HepG2 (cell line): ENCODE data around the gene SCGB1D1. TPM values are rescaled to one million over a fixed set of nuclear protein-coding genes. Genes with fewer than 3 reads are reported as not detected.
A peak's percentile ranks its signal among the peaks of the same experiment; 100 is the strongest.
"Not testable (repeated sequence)": the region's sequence is repeated elsewhere in the genome, so short reads cannot be mapped to it uniquely, and the experiment has no call there.

Experiments
- ATAC-seq: fragments of 200-7000 bp; cut with Tn5 transposase; 3 replicates; pipeline ENCODE4 v1.9.1; 2020; ENCODE audit warnings: mild to moderate bottlenecking, moderate library complexity
- BruUV-seq: library from RNA; stranded (reverse); fragments of 400-500 nt; replicated peaks from 2 replicates; lab custom pipeline; 2021; lab: Mats Ljungman, UMichigan
- CTCF ChIA-PET: fragments of 300-600 bp; formaldehyde crosslinking; extraction: SDS; loops from one replicate; lab custom pipeline; 2021; ENCODE audit warnings: low total read pairs, inconsistent platforms, low intra/inter-chr PET ratio; lab: Yijun Ruan, JAX
- POLR2A ChIA-PET: fragments of 350-600 bp; sonication (Branson Sonifier 250); formaldehyde crosslinking; loops from one replicate; lab custom pipeline; 2020; ENCODE audit warnings: antibody characterized with exemption, inconsistent platforms; lab: Yijun Ruan, JAX
- DNase-seq: peaks from one replicate; pipeline ENCODE4 v3.0.0-alpha.2; 2015; ENCODE audit warnings: low spot score
- FAIRE-seq: peaks from 3 replicates; lab custom pipeline; 2011; peaks lifted over from hg19 to GRCh38; lab: Jason Lieb, UNC
- H2AFZ ChIP-seq: one replicate; pipeline ENCODE4 v1.6.1; 2011; ENCODE audit warnings: low read length, inconsistent platforms
- H3K27ac ChIP-seq: fragments of 300-600 bp; 3 replicates; pipeline ENCODE4 v1.8.0; 2011; ENCODE audit warnings: mixed run types, mild to moderate bottlenecking, mixed read lengths, low read length, inconsistent platforms; ENCODE audit not compliant: insufficient read depth; ENCODE audit errors: extremely low read length
- H3K27me3 ChIP-seq, 2 experiments: fragments of 200-600 bp in 1 of 2; 2 replicates in 1 of 2; 3 replicates in 1 of 2; pipeline versions ENCODE4 v1.6.0 to v1.8.0; 2011; ENCODE audit warnings: low read length in 2 of 2, mild to moderate bottlenecking in 2 of 2, moderate library complexity in 2 of 2, inconsistent platforms in 1 of 2; ENCODE audit not compliant: insufficient read depth in 2 of 2, control insufficient read depth in 1 of 2
- H3K36me3 ChIP-seq, 2 experiments: fragments of 200-600 bp in 1 of 2; replicated peaks in 1 of 2; 2 replicates in 1 of 2; 3 replicates in 1 of 2; pipeline versions ENCODE4 v1.5.1 to v1.8.0; 2011; ENCODE audit warnings: low read length in 2 of 2, inconsistent platforms in 1 of 2; ENCODE audit not compliant: insufficient read depth in 2 of 2, control insufficient read depth in 1 of 2
- H3K4me1 ChIP-seq: 2 replicates; pipeline ENCODE4 v1.5.1; 2012; ENCODE audit warnings: low read length, inconsistent platforms; ENCODE audit not compliant: insufficient read depth
- H3K4me2 ChIP-seq: 2 replicates; pipeline ENCODE4 v1.6.0; 2011; ENCODE audit warnings: low read depth, low read length, inconsistent platforms
- H3K4me3 ChIP-seq, 3 experiments: fragments of 200-600 bp in 1 of 3; sonication (generic), shearing (Covaris generic) in 1 of 3; replicated peaks in 1 of 3; 2 replicates each; pipeline ENCODE4 v1.5.1; 2011 to 2016; ENCODE audit warnings: low read length in 3 of 3, inconsistent platforms in 2 of 3, low read depth in 2 of 3, mild to moderate bottlenecking in 2 of 3, control low read depth in 1 of 3, mixed read lengths in 1 of 3; ENCODE audit not compliant: insufficient read depth in 1 of 3
- H3K79me2 ChIP-seq: one replicate; pipeline ENCODE4 v1.6.1; 2011; ENCODE audit warnings: low read length, inconsistent platforms; ENCODE audit not compliant: insufficient read depth
- H3K9ac ChIP-seq: 2 replicates; pipeline ENCODE4 v1.6.0; 2011; ENCODE audit warnings: mild to moderate bottlenecking, low read depth, low read length, inconsistent platforms; ENCODE audit not compliant: insufficient read depth
- H3K9me3 ChIP-seq: 2 replicates; pipeline ENCODE4 v1.5.1; 2012; ENCODE audit warnings: mild to moderate bottlenecking, low read length
- H4K20me1 ChIP-seq: 2 replicates; pipeline ENCODE4 v1.6.0; 2011; ENCODE audit warnings: inconsistent platforms, mild to moderate bottlenecking, low read length, moderate library complexity; ENCODE audit not compliant: insufficient read depth
- CBX5 ChIP-seq: sonication (generic); formaldehyde crosslinking; IDR thresholded peaks from 2 replicates; pipeline ENCODE4 v1.4.0; 2020; ENCODE audit warnings: missing genetic modification reagents, borderline replicate concordance
- LCORL ChIP-seq, 2 experiments: fragments of 450-650 bp in 1 of 2; sonication (generic) in 1 of 2; formaldehyde crosslinking in 1 of 2; IDR thresholded peaks; 2 replicates each; pipeline versions ENCODE4 v1.5.0 to v1.6.1; 2017 to 2020; ENCODE audit warnings: antibody characterized with exemption in 1 of 2, missing genetic modification reagents in 1 of 2
- TARDBP ChIP-seq: sonication (generic); formaldehyde crosslinking; IDR thresholded peaks from 2 replicates; pipeline ENCODE4 v1.8.0; 2022; ENCODE audit warnings: mild to moderate bottlenecking, missing genetic modification reagents
- ZNF7 ChIP-seq: IDR thresholded peaks from 2 replicates; pipeline ENCODE4 v1.6.1; 2016; ENCODE audit warnings: missing biosample characterization, missing genetic modification reagents
- WGBS: methylation state at CpG from one replicate; pipeline ENCODE4 v1.1.6; 2017; ENCODE audit warnings: low lambda C conversion rate; 5-methylcytosine and 5-hydroxymethylcytosine counted together
- in situ Hi-C: cut with HindIII; loops from 2 replicates; pipeline ENCODE4 v1.10.0; 2017; ENCODE audit warnings: low pct_unique_long_range_greater_than_20kb; ENCODE audit not compliant: extremely low pct_ligation_motif_present
- intact Hi-C: fragments of 100-400 bp; cut with micrococcal nuclease; formaldehyde crosslinking; loops from one replicate; pipeline ENCODE4 v1.10.0; 2022; ENCODE audit not compliant: unreplicated experiment
- polyA plus RNA-seq, 8 experiments: library from polyadenylated mRNA; depleted of rRNA in 3 of 8; stranded (reverse) in 7 of 8; unstranded in 1 of 8; fragments of >200 nt; fragmentation: Illumina TruSeq in 4 of 8; extraction: Trizol in 4 of 8; gene quantifications; 2 replicates each; pipeline versions ENCODE4 v1.2.1 to v1.2.3, GENCODE V29; 2011 to 2016; ENCODE audit warnings: low read depth in 4 of 8, missing spikeins in 1 of 8, mixed read lengths in 1 of 8; ENCODE audit not compliant: insufficient read depth in 1 of 8
- total RNA-seq, 5 experiments: library from RNA; depleted of rRNA; stranded (reverse); fragments of >200 nt; fragmentation: Illumina TruSeq; extraction: Trizol; gene quantifications; 2 replicates each; pipeline ENCODE4 v1.2.3, GENCODE V29; 2016; ENCODE audit warnings: low read depth in 1 of 5
- TF ChIP-seq, protein P1 (sequence below), 2 experiments: sonication (generic) in 1 of 2; formaldehyde crosslinking in 1 of 2; IDR thresholded peaks; 2 replicates each; pipeline versions ENCODE4 v1.5.1 to v1.6.1; 2011 to 2020; ENCODE audit warnings: borderline replicate concordance in 1 of 2, low read depth in 1 of 2, low read length in 1 of 2, mild to moderate bottlenecking in 1 of 2, missing genetic modification reagents in 1 of 2, moderate library complexity in 1 of 2

Gene SCGB1D1
- total and polyA plus RNA-seq, 2 of the 13 experiments (the other 11 are each of a cell fraction or from before 2014, with no cell fraction given) = not detected

GRCh38 chr11:62195945-62196344 lies 5.9 kb downstream of the SCGB1D1 start (continued):
- TF ChIP-seq, protein P1, sequence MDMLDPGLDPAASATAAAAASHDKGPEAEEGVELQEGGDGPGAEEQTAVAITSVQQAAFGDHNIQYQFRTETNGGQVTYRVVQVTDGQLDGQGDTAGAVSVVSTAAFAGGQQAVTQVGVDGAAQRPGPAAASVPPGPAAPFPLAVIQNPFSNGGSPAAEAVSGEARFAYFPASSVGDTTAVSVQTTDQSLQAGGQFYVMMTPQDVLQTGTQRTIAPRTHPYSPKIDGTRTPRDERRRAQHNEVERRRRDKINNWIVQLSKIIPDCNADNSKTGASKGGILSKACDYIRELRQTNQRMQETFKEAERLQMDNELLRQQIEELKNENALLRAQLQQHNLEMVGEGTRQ (IDR thresholded peaks at IDR 0.05; ENCODE audit: low read depth, low read length) = no peak
- TF ChIP-seq, protein P1 (CRISPR knock-in tag; IDR thresholded peaks at IDR 0.05; ENCODE audit: borderline replicate concordance) = no peak
- TF ChIP-seq ZNF7 (CRISPR knock-in tag) = no peak

DNA sequence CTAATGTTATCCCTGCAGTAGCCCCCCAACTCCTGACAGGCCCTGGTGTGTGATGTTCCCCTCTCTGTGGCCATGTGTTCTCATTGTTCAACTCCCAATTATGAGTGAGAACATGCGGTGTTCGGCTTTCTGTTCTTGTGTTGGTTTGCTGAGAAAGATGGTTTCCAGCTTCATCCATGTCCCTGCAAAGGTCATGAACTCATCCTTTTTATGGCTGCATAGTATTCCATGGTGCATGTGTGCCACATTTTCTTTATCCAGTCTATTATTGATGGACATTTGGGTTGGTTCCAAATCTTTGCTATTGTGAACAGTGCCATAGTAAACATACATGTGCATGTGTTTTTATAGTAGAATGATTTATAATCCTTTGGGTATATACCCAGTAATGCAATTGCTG lies 7.4 kb downstream of the SCGB1D1 start:
- in situ Hi-C loops, intact Hi-C loops, FAIRE-seq, CTCF ChIA-PET, BruUV-seq, H3K9ac ChIP-seq, H3K79me2 ChIP-seq, POLR2A ChIA-PET, H3K27ac ChIP-seq, ATAC-seq, DNase-seq, H3K9me3 ChIP-seq, H3K4me3 ChIP-seq, H4K20me1 ChIP-seq, H3K4me2 ChIP-seq, H3K4me1 ChIP-seq, H2AFZ ChIP-seq, H3K36me3 ChIP-seq: not testable (repeated sequence)
- peaks cover 3 to 47% of the 10 kb centered on the region in 2 experiments; a peak in 4 of 5 replicates for H3K27me3 ChIP-seq
- WGBS = 0% methylated on average over 2 of the region's 2 CpGs

DNA sequence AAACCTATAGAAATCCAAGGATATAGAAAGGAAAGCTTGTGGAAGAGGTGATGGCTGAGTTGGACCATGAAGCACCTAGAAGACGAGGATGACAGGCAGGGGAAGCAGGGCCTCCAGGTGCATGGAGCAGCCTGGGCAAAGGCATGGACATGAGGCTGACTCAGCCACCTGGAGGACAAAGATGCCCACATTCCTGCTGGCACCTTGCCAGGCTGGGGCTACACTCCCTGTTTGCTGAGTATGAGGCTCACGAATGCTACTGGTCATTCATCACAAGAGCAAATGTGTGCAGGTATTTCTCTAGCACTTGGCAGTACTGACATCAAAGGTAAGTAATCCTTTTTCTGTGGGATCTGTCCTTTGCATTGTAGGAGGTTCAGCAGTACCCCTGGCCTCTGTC lies 11.4 kb downstream of the SCGB1D1 start:
- Histone ChIP-seq H4K20me1 (no peaks in the 10 kb centered on the region), H2AFZ (no peak overlapping the region), H3K79me2 (no peaks in the 10 kb centered on the region), H3K9ac (no peak overlapping the region), H3K4me1 (no peaks in the 10 kb centered on the region), H3K36me3 (no peaks in the 10 kb centered on the region), H3K4me2 (no peak overlapping the region), H3K27ac (no peak overlapping the region), H3K9me3 (no peaks in the 10 kb centered on the region), H3K27me3 (peaks cover 0 to 39% of the 10 kb centered on the region in 2 experiments), H3K4me3 (no peak overlapping the region)
- ATAC-seq = no peak
- POLR2A ChIA-PET = no interaction called here
- no TSS peak for BruUV-seq
- WGBS = 0% methylated on average over 2 of the region's 2 CpGs
- intact Hi-C loops (no loop called here), in situ Hi-C loops (no loop called here)
- no peak for DNase-seq
- CTCF ChIA-PET = no interaction called here
- TF ChIP-seq TARDBP (CRISPR knock-in tag) (no peak), CBX5 (no peak), LCORL (IDR thresholded peaks at IDR 0.05) (peak; percentile 89), LCORL (CRISPR knock-in tag; IDR thresholded peaks at IDR 0.05) (no peak)
- FAIRE-seq = no peak
